HEK293T (cell line): ENCODE measurements around the gene SEC14L6.
"Not testable (repeated sequence)": the region's sequence is repeated elsewhere in the genome, so short reads cannot be mapped to it uniquely, and the experiment has no call there.

Experiments used
- CTCF ChIA-PET: fragments of 350-600 bp; formaldehyde crosslinking; extraction: SDS; loops from one replicate; lab custom pipeline; 2021; ENCODE audit warnings: antibody characterized with exemption, inconsistent platforms; lab: Yijun Ruan, JAX
- POLR2A ChIA-PET: fragments of 350-600 bp; formaldehyde crosslinking; extraction: SDS; loops from one replicate; lab custom pipeline; 2020; ENCODE audit warnings: antibody characterized with exemption, inconsistent platforms; lab: Yijun Ruan, JAX
- DNase-seq: peaks from one replicate; pipeline ENCODE4 v3.0.0; 2012; ENCODE audit warnings: mixed read lengths; ENCODE audit errors: extremely low spot score
- ARNT ChIP-seq: fragments of 450-650 bp; IDR thresholded peaks from 2 replicates; pipeline ENCODE4 v1.6.1; 2017; ENCODE audit warnings: mild to moderate bottlenecking
- BHLHE40 ChIP-seq: fragments of 450-650 bp; IDR thresholded peaks from 2 replicates; pipeline ENCODE4 v1.6.1; 2016; ENCODE audit warnings: mild to moderate bottlenecking, moderate library complexity, borderline replicate concordance
- CTBP1 ChIP-seq: fragments of 450-650 bp; IDR thresholded peaks from 2 replicates; pipeline ENCODE4 v1.6.1; 2016; ENCODE audit warnings: borderline replicate concordance
- ELF4 ChIP-seq: fragments of 450-650 bp; IDR thresholded peaks from 2 replicates; pipeline ENCODE4 v1.6.1; 2017; ENCODE audit warnings: antibody characterized with exemption
- FOXA1 ChIP-seq: fragments of 450-650 bp; IDR thresholded peaks from 2 replicates; pipeline ENCODE4 v1.6.1; 2016; ENCODE audit warnings: mild to moderate bottlenecking
- FOXK2 ChIP-seq: fragments of 450-650 bp; IDR thresholded peaks from 2 replicates; pipeline ENCODE4 v1.6.1; 2016; ENCODE audit warnings: mild to moderate bottlenecking
- FOXM1 ChIP-seq: fragments of 450-650 bp; IDR thresholded peaks from 2 replicates; pipeline ENCODE4 v1.6.1; 2017; ENCODE audit warnings: mild to moderate bottlenecking, borderline replicate concordance
- HDGF ChIP-seq: fragments of 450-650 bp; IDR thresholded peaks from 2 replicates; pipeline ENCODE4 v1.6.1; 2017; ENCODE audit warnings: antibody characterized with exemption, borderline replicate concordance
- L3MBTL2 ChIP-seq: fragments of 450-650 bp; conservative IDR thresholded peaks from 2 replicates; pipeline ENCODE4 v1.6.1; 2016; ENCODE audit warnings: mild to moderate bottlenecking
- LEF1 ChIP-seq: fragments of 450-650 bp; IDR thresholded peaks from 2 replicates; pipeline ENCODE4 v1.6.1; 2017; ENCODE audit warnings: mild to moderate bottlenecking, borderline replicate concordance
- NFRKB ChIP-seq: fragments of 450-650 bp; IDR thresholded peaks from 2 replicates; pipeline ENCODE4 v1.6.1; 2016; ENCODE audit warnings: mild to moderate bottlenecking, moderate library complexity
- PKNOX1 ChIP-seq: fragments of 450-650 bp; IDR thresholded peaks from 2 replicates; pipeline ENCODE4 v1.6.1; 2016
- SP1 ChIP-seq: fragments of 450-650 bp; IDR thresholded peaks from 2 replicates; pipeline ENCODE4 v1.6.1; 2017
- SUZ12 ChIP-seq: fragments of 450-650 bp; IDR thresholded peaks from 2 replicates; pipeline ENCODE4 v1.6.1; 2016; ENCODE audit warnings: mild to moderate bottlenecking
- TARDBP ChIP-seq: fragments of 450-650 bp; IDR thresholded peaks from 2 replicates; pipeline ENCODE4 v1.6.1; 2016
- ZNF384 ChIP-seq: fragments of 450-650 bp; IDR thresholded peaks from 2 replicates; pipeline ENCODE4 v1.6.1; 2016

SEC14L6 gene

DNA sequence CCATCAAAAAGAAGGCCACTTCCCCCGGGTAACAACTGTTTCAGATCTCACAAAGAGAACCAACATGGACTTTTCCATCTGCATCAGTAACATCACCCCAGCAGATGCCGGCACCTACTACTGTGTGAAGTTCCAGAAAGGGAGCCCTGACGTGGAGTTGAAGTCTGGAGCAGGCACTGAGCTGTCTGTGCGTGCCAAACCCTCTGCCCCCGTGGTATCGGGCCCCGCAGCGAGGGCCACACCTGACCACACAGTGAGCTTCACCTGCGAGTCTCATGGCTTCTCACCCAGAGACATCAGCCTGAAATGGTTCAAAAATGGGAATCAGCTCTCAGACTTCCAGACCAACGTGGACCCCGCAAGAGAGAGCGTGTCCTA lies 3.7 kb downstream of the SEC14L6 start:
- POLR2A ChIA-PET = interaction anchor here (0.6 kb wide), 1 partner anchor 22 kb away, joined by 3 read pairs; no protein-coding TSS in a partner anchor
- CTCF ChIA-PET = interaction anchor here (0.5 kb wide), 1 partner anchor 377 kb away, joined by 3 read pairs; no protein-coding TSS in a partner anchor
- DNase-seq = no peak
- TF ChIP-seq SUZ12 = no peak
- no peak for TF ChIP-seq NFRKB
- TF ChIP-seq ELF4 = no peak
- no peak for TF ChIP-seq FOXA1
- no peak for TF ChIP-seq BHLHE40
- no peak for TF ChIP-seq PKNOX1
- no peak for TF ChIP-seq CTBP1
- no peak for TF ChIP-seq FOXK2

GRCh38 chr22:30541961-30542810 lies 4.4 kb downstream of the SEC14L6 start:
- ChIA-PET CTCF (no interaction called here), POLR2A (interaction anchor here (0.6 kb wide), 1 partner anchor 21 kb away, joined by 3 read pairs; no protein-coding TSS in a partner anchor)
- no peak for DNase-seq
- no peak for TF ChIP-seq FOXA1
- TF ChIP-seq TARDBP = no peak
- TF ChIP-seq ARNT = no peak
- no peak for TF ChIP-seq HDGF
- TF ChIP-seq FOXK2 = no peak
- no peak for TF ChIP-seq PKNOX1
- TF ChIP-seq LEF1 = no peak
- TF ChIP-seq SUZ12 = no peak
- TF ChIP-seq CTBP1 = no peak
- TF ChIP-seq FOXM1 = no peak

- CTCF ChIA-PET = interaction anchor here (0.6 kb wide), 1 partner anchor 66 kb away, joined by 3 read pairs; no protein-coding TSS in a partner anchor
- DNase-seq, POLR2A ChIA-PET: not testable (repeated sequence)
Measured at GRCh38 chr22:30541511-30541910, 5.0 kb downstream of the SEC14L6 start.

DNA sequence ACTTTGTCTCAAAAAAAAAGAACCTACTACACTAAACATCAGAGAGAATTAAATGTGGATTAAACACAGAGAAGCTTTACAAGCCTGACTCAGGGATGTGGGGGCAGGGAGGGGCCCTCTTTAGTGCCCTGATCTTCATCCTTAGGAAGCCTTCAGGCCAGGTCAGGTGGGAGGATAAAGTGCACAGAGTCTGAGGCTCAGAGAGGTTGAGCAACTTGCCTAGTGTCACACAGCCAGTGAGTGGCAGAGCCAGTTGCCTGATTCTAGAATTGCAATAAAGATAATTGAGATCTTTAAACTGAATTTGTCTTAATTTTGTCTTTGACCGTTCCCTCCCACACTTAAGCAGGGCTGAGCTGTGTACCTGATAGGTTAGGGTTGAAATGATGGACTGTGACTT lies 7.2 kb downstream of the SEC14L6 start:
- DNase-seq = no peak
- TF ChIP-seq FOXK2 (no peak), SUZ12 (no peak), HDGF (no peak), LEF1 (no peak), ELF4 (no peak), BHLHE40 (no peak), SP1 (no peak), ARNT (no peak), FOXM1 (no peak), L3MBTL2 (no peak), FOXA1 (no peak)
- ChIA-PET POLR2A (no interaction called here), CTCF (no interaction called here)

GRCh38 chr22:30538280-30538679 lies 8.3 kb downstream of the SEC14L6 start:
- POLR2A ChIA-PET = no interaction called here
- CTCF ChIA-PET = interaction anchor here (0.6 to 1.2 kb wide), 2 partner anchors 27 to 352 kb away, joined by 3 read pairs; no protein-coding TSS in a partner anchor
- TF ChIP-seq ELF4 (no peak), NFRKB (no peak), SUZ12 (no peak), HDGF (no peak), ARNT (no peak)
- DNase-seq = no peak

DNA sequence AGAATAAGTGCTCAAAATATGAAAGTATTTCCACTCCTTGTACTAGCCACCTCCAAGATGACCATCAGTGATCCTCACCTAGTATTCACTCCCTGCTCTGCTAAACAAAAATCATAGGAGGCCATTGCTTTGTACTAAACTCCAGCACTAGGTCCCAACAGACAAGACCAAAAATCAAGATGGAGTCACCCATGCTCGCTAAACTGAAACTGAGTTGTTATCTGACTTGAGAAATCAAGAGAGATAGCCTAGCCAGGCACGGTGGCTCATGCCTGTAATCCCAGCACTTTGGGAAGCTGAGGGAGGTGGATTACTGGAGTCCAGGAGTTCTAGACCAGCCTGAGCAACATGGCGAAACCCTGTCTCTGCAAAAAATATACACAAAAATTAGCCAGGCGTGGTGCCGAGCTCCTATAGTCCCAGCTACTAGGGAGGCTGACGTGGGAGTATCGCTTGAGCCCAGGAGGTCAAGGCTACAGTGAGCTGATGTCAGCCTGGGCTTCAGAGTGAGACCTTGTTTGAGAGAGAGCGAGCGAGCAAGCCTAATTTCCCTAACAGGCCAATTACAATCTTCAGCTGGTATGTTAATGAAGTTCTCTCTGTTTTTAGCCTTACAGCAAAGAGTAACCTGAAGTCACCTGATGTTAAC lies 9.3 kb downstream of the SEC14L6 start:
- DNase-seq = no peak
- ChIA-PET CTCF (interaction anchor here (0.8 to 1.2 kb wide), 2 partner anchors 26 to 88 kb away, joined by 3 read pairs; no protein-coding TSS in a partner anchor), POLR2A (no interaction called here)
- TF ChIP-seq NFRKB (no peak), ZNF384 (no peak), FOXA1 (no peak), BHLHE40 (no peak), PKNOX1 (no peak), FOXK2 (no peak), TARDBP (no peak), L3MBTL2 (no peak), LEF1 (no peak), FOXM1 (no peak), ARNT (no peak), SUZ12 (no peak)
